ENCODE results near the gene PAPPA2. TPM values are rescaled to one million over a fixed set of nuclear protein-coding genes. Genes with fewer than 3 reads are reported as not detected.
"Not testable (repeated sequence)": the region's sequence is repeated elsewhere in the genome, so short reads cannot be mapped to it uniquely, and the experiment has no call there.

Gene PAPPA2
- total RNA-seq, 1 experiment from 2014 or later = 2.1 TPM

- DNase-seq (ENCODE audit: low spot score) = no peak
Measured at GRCh38 chr1:176603696-176604095, 140.7 kb downstream of the PAPPA2 start.

- no peak for DNase-seq (ENCODE audit: low spot score)
Measured at GRCh38 chr1:176604461-176604860, 141.5 kb downstream of the PAPPA2 start.

- no peak for DNase-seq (ENCODE audit: low spot score)
Measured at GRCh38 chr1:176605176-176605575, 142.2 kb downstream of the PAPPA2 start.

GRCh38 chr1:176609556-176610408, 146.8 kb downstream of the PAPPA2 start:
- no peak for DNase-seq (ENCODE audit: low spot score)

GRCh38 chr1:176612791-176613190, 149.8 kb downstream of the PAPPA2 start:
- DNase-seq (ENCODE audit: low spot score) = no peak

- DNase-seq (ENCODE audit: low spot score) = no peak
Measured at GRCh38 chr1:176617881-176618280, 154.9 kb downstream of the PAPPA2 start.

GRCh38 chr1:176619261-176619660, 156.3 kb downstream of the PAPPA2 start:
- no peak for DNase-seq (ENCODE audit: low spot score)

- DNase-seq (ENCODE audit: low spot score) = no peak
Measured at GRCh38 chr1:176625365-176625764, 162.4 kb downstream of the PAPPA2 start.

GRCh38 chr1:176626572-176627061, 163.6 kb downstream of the PAPPA2 start:
- no peak for DNase-seq (ENCODE audit: low spot score)

- no peak for DNase-seq (ENCODE audit: low spot score)
Measured at GRCh38 chr1:176628775-176629174, 165.8 kb downstream of the PAPPA2 start.

- not testable (repeated sequence) for DNase-seq (ENCODE audit: low spot score)
Measured at GRCh38 chr1:176634733-176635132, 171.8 kb downstream of the PAPPA2 start.

GRCh38 chr1:176638713-176639526, 175.9 kb downstream of the PAPPA2 start:
- DNase-seq (ENCODE audit: low spot score) = no peak

- DNase-seq (ENCODE audit: low spot score) = peak; percentile 59
Measured at GRCh38 chr1:176643536-176643935, 180.6 kb downstream of the PAPPA2 start.

GRCh38 chr1:176648556-176648955, 185.6 kb downstream of the PAPPA2 start:
- DNase-seq (ENCODE audit: low spot score) = no peak

GRCh38 chr1:176656257-176656995, 193.5 kb downstream of the PAPPA2 start:
- peak; percentile 57 for DNase-seq (ENCODE audit: low spot score)

GRCh38 chr1:176669782-176670181, 206.8 kb downstream of the PAPPA2 start:
- DNase-seq (ENCODE audit: low spot score) = no peak

- no peak for DNase-seq (ENCODE audit: low spot score)
Measured at GRCh38 chr1:176670853-176671252, 207.9 kb downstream of the PAPPA2 start.

- DNase-seq (ENCODE audit: low spot score) = no peak
Measured at GRCh38 chr1:176682830-176683535, 220.0 kb downstream of the PAPPA2 start.

- DNase-seq (ENCODE audit: low spot score) = peak; percentile 57
Measured at GRCh38 chr1:176691251-176692228, 228.6 kb downstream of the PAPPA2 start.

- DNase-seq (ENCODE audit: low spot score) = no peak
Measured at GRCh38 chr1:176692431-176692830, 229.5 kb downstream of the PAPPA2 start.
